Stimulated activated CD8-positive, alpha-beta memory T cell treated with anti-CD3 and anti-CD28 coated beads, Interleukin-15, amount 100 ng/mL, for 48 hours (primary cell): ENCODE results near the gene COL18A1.

ENCODE experiments used
- DNase-seq, 2 donors: peaks; one replicate each; pipeline ENCODE4 v3.0.0-alpha.2; 2020; ENCODE audit warnings: low read depth in 2 of 2

Gene COL18A1

DNA sequence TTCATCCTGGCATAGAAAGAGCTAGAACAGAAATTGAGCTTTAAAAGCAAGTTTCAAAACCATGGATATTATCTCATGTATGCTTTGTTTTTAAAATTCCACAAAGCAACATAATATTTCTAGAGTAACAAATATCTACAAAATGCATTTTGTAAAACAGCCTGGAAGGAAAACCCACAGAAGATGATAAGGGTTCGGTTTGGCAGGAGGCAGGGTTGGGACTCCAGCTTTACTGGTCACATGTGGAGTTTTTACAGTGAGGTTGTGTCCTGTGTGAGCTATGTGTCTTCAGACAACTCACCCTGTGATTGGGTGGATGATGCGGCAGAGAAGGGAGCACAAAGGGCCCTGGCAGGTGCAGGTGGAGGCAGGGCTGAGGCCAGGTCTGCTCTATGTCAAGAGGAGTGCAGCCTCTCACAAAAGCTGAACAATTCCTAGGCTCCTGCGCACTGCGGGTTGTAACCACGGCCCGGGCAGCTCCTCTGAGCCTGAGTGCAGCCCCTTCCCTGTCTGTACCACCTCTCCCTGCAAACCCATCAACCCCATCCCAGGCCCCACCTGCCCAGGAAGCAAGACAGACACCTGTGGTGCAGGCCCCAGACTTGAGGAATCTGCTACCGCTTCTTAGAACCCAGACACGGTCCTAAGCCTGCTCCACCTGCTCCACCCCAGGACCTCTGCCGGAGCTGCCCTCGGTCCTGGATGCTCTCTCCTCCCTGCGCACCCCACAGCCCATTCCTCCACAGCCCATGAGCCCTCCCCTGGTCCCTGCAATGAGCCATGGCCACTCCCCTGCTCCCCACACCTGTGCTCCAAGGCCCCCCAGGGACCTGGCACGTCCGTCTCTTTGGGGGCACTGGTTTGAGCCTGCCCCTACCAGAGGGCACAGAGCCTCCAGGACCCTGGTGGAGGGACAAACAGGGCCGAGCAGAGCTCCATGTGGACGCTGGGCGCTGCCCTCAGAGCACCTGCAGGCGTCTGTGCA lies 2.8 kb upstream of the COL18A1 start:
- no peak for DNase-seq

DNA sequence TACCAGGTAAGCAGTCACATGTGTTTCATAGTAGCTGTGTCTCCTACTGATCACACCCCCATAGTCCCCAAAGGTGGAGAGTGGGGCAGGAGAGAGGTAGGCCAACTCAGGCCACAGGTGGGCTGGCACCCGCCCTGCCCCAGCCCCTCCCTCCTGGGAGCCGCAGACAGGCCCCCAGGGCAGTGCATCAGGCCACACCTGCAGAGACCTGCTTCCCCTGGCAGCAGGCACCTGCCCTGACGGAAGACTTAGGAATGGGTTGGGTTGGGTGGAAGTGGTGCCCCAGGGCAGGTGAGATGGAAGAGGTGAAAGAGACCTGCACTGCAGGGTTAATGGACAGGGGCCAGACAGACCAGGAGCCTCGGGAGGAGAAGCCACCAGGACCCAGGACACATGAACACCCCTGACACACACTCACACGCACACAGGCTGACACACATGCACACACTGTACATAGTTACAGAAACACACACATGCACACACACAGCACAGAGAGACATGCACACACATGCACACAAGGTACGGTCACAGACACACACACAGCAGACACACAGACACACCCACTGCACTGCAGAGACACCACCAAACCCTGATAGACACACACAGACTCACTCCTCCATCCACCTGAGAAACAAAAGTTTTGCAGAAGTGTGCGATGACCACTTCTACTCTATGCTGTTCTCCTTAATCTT lies 1.7 kb upstream of the COL18A1 start:
- DNase-seq, result no peak

DNA sequence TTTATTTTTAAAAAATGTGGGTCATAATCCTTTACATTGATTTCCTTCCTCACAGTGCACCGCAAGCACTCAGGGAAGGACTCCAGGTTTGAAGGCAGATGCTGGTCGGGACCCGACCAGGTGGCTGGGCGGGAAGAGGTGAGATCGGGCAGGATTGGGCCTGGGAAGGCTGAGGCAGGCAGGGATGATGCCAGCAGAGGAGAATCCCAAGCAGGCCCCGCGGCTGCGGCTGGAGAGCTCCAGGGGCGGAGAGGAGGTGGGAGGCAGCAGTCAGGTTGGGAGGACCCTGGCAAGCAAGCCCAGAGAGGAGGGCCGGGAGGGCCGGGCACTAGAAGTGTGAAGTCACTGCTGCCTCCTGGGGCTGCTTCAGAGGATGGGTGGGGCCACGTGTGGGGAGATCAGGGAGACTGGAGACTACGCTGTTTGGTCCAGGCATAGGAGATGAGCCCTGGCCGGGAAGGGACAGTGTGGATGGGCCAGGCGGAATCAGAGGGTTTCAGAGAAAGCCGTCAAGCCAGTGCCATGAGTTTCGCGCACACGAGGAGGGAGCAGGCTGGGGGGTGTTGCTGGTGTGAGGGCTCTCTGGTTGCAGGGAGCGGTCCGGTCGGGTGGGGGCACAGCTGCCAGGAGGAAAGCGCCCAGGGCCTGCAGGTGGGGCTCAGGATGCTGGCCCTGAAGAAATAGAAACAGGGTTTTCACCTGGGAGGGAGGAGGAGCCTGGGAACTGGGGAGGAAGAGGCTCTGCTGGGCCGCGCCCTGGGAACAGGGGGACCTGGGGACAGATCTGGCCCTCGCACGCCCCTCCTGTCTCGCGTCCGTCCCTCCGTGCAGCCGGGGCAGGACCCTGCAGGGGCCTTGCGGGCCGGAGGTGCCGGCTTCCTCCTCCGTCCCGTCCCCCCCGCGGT lies 888 bp upstream of the COL18A1 start:
- DNase-seq, result no peak

DNA sequence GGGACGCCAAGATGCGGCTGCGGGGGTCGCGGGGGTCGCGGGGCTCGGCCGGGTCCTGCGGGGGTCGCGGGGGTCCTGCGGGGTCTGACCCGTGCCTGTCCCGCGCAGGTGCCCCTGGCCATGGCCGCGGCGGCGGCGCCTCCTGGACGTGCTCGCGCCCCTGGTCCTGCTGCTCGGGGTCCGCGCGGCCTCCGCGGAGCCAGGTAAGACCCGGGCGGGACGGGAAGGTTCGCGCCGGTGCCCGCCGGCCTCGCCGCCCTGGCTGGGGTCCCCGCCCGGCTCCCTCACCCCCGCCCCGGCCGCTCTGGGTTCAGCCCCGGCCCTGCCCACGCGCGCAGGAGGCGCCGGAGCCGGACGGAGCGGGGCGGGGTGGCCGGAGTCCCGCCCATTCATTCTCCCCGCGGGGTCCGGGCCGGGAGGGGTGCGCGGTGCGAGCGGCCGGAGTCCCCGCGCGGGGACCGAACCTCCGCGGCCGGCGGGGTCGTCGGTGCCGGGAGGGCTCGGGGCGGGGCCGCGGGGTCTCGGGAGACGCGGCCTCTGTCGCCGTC lies 380 bp downstream of the COL18A1 start:
- DNase-seq, result no peak

DNA sequence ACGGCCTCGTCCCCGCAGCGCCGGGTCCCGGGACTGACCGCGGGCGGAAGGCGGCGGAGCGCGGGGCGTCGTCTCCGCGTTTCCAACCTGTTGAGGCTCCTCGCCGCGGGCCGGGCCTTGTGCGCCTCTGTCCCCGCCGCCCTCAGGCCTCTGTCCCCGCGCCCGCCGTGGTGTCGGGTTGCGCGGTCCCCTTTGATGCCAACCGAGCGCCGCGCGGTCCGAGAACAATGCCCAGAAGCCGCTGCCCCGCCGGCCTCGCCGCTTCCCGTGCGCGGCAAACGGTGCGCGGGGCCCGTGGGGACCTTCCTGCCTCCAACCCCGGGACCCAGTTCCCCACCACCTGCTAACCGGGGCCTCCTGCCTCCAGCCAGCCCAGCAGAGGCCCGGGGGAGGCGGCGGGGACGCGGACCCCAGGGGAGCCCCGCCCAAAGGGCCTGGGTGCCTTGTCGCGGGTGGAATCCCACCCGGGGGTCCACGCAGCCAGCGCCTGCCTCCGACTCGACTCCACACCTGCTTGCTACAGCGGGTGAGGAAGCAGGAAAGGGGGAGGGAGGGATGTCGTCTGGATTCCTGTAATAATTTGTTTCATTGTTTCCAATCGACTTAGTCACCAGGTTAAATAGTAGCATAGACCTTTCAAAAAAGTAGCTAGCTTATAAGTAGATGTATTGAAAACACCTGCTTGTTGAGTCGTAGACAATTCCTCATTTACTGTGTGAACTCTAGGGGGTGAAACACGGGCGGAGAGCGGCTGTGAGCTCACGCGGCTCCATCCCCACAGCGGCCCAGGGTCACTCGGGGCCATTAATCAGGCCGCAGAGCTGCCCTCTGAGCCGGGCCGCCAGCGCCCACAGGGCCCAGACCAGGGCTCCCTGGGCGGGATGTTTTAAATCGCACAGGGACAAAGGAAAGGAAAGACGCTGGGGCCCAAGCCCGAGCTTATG lies 1.1 kb downstream of the COL18A1 start:
- DNase-seq, result no peak

DNA sequence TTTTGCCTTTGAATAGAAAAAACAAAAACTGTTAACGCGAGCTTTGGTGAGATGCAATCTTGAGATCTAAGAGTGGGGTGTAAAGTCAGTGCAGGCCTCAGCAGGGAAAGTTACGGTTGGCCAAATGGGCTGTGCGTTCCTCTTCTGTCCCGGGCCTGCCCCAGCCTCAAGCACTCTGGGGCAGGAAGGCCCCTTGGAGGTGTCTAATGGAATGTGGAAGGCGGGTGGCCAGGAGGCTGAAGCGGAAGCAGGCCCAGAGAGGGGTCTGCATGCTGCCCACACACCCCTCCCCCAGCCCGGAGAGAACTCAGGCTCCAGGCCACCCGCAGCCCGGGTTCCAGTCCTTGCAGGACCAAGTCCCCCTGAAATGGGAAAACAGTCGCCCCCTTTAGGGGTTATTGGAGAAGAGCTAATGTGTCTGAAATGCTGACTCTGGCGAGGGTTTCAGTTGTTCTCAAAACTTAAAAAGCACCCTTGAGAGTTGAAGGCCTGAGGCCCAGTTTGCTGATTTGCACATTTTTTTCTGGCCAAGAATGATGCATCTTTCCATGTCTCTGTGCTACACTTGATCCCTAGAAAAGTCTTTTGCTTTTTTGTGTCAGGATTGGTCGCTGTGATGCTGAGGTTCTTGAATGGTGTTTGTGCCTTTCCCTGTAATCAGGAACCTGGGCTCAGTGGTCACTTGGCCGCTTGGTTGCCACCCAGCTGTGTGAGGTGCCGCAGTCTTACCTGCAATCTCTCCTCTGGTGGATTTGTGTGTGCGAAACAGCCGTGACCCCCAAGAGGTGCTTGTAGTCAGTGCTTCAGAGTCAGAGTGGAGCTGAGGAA lies 2.0 kb downstream of the COL18A1 start:
- DNase-seq, result no peak

DNA sequence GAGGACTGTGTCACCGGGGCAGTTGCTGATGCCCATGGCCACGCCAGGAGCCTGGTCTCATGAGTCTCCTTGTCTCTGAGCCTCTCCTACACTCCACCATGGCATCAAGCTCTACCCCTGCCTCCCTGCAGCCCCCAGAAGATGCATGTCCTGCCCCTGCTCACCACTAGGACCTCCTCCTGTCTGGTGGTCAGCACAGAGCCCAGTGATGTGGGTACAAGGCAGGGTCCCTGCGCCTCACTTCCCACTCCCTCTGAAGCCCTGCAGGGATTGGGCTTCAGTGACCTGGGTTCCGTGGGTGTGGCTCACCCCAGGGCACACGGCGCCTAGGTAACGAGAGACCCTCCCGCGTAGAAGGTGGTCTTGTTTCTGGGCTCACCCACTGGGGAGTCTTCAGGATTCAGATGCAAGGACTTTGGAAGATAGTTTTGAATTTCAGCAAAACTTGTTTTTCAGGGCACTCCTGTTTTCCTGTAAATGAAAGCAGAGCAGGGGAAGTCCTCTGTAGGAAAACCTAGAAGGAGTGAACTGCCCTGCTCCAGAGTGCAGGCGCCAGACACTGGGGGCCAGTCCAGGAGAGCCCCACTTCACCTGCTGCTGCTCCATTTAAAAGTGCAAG lies 2.8 kb downstream of the COL18A1 start:
- no peak for DNase-seq

DNA sequence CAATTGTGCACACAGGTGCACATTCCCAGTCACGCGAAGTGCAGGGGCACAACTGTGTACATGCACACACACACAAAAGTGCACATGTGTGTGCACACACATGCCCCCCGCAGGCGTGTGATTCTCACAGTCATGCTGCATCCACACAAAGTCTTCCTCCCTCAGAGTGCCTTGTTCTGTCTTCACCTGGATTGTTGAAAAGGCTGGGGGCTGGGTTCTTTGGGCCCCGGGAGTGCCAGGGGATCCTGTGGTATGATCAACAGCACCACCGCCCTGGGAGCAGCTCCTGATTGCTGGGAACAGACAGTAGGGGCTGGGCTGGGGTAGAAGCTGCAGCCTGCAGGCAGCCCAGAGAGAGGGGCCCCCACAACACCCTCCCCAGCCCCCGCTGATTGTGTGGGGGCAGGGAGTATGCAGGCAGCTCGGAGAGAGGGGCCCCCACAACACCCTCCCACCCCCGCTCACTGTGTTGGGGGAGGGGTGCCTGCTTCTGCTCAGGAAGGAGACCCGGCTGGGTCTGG lies 3.4 kb downstream of the COL18A1 start:
- no peak for DNase-seq

DNA sequence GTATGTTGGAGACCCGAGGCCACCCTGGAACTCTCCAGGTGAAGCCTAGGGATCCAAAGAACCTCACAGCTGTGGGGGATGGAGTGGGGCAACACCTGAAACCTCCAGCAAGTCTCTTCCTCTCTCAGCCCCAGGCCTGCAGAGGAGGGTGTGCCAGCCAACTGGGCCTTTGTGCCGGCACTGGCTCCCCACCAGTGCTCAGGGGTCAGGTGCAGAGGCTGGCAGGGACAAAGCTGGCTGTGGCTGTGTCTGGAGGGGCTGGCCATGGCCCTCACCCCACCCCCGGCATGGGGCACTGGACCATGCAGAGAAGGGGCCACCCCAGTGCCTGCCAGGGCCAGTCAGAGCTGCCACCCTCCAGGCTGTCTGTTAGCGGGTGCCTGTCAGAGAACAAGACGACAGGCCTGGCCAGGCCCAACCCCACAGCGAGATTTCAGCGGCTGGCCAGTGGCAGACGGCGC lies 3.9 kb downstream of the COL18A1 start:
- no peak for DNase-seq

DNA sequence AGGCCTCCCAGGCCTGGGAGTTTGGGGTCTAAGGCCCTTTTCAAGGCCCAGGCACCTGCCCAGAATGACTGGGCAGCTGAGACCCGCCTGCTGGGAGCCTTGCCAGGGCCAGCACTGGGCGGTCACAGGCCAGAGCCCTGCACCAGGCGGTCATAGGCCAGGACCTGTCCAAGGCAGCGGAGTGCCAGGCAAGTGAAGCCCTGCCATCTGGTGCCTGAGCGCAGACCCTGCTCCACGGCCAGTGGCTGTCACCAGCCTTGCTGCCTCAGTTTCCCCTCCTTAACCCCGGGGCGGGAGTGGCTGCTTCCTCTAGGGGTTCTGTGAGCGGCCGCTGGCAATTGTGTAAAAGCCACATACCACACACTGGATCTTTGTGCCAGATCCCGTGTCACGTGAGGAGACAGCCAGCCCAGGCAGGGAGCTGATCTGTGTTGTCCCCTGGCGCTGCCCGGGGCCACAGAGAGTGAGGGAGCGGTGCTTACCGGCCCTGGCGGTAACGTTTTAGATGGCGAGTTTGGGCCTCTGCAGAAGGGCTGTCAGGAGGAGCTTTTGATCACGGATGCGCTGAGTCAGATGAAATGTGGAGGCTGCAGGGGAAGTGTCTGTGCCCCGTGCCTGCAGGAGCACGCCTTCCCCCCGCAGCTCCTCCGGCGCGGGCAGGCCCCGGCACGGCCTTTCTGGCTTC lies 4.6 kb downstream of the COL18A1 start:
- no peak for DNase-seq

DNA sequence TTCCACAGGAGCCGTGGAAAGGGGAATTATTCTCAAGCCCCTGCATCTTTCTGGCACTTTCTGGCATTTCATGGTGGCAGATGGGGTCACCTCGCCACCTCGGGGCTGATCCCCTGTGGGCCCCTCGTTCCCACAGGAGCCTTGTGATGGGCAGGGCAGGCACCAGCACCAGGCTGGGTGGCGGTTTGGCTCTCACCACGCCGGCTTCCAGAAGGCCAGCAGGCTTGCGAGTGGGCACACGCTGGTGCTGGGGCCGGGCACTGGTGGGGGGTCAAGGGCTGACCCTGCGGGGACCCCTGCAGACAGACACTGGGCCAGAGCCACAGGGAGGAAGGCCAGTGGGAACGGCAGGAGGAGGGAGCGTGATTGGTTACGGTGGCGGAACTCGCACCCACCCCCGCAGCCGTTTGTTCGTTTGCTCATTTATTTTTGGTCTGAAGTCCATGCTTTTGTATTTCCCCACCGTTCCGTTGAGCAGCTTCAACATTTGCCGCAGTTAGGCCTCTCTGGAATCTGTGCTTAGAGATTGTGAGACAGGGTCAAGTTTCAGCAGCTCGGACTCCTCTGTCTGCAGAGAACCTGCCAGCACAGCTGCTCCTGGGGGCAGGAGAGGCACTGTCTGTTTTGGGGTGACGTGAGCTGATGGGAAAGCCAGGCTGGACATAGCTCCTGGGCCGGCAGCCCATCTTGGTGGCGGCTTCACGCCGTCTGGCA lies 5.3 kb downstream of the COL18A1 start:
- no peak for DNase-seq

DNA sequence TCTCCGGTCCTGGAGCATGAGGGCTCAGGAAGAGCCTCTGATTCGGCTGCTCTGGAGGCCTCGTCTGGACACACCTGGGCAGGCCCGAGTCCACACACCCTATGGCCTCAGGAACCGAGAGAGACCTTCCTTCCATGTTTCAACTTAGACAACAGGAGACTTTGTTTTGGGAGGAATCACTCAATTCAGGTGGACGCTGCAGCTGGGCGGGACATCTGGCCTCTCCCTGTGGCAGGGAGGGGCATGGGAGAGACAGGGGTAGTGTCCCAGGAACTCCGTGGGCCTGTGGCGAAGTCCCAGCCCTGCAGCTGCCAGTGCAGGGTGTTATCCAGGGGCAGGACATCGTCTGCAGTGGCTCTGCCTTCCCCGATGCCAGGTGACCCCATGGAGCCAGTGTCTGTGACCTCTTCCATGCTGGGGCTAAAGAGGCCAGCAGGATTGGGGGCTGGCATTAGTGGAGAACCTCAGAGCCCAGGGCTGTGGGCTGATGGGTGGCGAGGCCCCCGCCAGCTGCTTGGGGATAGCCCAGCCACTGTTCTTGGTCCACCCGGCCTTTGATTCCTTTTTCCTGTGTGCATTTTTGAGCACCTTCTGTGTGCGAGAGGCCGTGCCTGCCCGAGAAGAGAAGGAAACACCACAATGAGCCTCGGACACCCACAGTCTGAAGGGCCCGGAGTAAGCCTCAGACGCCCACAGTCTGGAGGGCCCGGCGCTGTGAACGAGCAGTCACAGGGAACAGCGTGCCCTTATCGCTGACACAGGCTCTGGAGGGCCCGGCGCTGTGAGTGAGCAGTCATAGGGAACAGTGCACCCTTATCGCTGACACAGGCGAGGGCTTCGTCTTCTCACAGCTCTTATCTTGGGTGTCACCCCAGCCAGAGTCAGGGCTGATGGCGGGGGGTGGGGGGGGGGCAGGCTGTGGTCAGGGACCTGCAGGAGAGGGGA lies 6.2 kb downstream of the COL18A1 start:
- no peak for DNase-seq

DNA sequence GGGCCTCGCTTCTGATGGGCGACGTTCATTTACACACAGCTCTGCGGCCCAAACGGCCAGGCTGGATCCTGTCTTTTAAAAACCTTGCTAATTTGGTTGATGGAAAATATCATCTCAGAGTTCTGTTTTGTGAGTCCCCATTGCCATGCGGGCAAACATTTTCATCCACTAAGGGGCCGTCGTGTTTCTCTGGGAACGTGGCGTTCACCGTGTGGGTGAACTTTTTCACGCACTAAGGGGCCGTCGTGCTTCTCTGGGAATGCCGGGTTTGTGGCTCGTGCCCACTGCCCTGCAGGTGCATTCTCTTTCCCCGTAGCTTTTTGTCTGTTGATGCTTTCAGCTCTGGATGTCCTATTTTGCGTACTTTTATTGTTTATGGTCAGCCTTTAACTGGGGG lies 6.8 kb downstream of the COL18A1 start:
- no peak for DNase-seq

DNA sequence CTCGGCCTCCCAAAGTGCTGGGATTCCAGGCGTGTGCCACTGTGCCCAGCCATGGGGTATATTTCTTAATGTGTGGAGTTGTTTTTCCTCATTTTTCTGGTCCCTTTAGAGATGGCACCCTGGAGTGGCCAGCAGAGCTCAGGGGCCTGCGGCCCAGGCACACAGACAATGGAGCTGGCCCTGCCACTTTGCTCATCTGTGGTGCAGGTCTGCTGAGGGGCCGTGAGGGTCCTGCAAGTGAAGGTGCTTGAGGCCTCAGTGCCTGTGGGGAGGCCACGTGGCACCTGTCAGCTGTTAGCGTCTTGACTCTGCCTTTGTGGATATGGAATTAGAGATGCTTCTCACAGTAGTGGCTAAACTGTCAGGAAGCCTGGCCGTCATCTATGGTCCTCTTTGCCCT lies 7.5 kb downstream of the COL18A1 start:
- no peak for DNase-seq

DNA sequence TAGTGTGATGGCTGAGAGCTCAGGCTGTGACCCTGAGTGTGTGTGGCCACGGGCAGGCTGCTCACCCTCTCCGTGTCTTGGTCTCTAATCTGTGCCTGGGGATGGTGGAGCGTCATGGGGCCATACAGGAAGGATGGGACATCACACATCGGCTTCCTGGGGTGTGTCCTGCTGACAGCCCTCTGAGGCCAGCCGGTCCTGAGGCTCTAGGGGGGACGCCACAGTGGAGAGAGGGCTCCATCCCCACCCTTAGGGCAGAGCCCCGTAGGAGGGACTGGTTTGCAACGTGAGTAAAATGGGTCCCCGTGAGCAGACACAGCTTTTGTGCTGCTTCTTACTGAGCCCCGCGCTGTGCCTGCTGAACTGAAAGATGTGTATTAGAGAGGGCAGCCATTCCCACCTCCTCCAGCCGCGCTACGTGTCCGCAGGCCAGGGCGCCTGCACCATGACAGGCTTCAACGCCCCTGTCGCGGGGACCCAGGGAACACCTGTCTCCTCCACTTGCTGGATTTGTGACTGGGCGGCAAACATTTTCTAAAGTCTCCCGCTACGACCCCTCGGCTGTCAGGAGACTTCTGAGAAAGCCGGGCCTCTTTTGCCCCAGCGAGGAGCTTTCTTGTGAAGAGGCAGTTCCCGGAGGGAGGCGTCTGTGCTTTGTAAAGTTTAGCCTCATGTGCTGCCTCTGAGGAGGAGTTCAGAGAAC lies 8.1 kb downstream of the COL18A1 start:
- no peak for DNase-seq

DNA sequence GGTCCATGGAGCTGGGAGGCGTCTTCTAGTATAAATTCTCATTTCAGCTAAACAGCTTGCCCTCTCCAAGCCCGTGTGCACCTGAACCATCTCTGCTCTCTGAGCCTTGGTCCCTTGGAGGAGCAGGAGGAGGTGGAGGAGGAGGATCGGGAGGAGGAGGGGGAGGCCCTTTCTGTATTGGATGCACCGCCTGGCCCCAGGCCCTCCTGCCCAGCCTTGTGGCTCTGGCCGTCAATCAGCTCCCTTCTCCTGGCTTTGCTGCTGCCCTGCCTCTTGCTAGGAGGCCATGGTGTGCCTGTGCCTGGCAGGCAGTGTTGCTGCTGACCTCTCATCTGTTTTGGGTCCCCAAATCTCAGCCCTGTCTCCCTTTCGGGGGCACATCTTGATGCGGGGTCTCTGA lies 9.0 kb downstream of the COL18A1 start:
- DNase-seq, result no peak
